Liver (tissue), 9 donors: ENCODE data around the gene MRPL55. TPM values are rescaled to one million over a fixed set of nuclear protein-coding genes. Genes with fewer than 3 reads are reported as not detected.
"Not testable (repeated sequence)": the region's sequence is repeated elsewhere in the genome, so short reads cannot be mapped to it uniquely, and the experiment has no call there.

Experiments
- DNase-seq: peaks from one replicate; pipeline ENCODE4 v3.0.0-alpha.2; 2017; ENCODE audit warnings: low spot score
- H3K27ac ChIP-seq, 2 donors: one replicate each; pipeline ENCODE4 v1.7.0; 2013; ENCODE audit warnings: inconsistent platforms in 2 of 2, low read length in 2 of 2, control low read depth in 1 of 2, low read depth in 1 of 2, mild to moderate bottlenecking in 1 of 2
- H3K27me3 ChIP-seq, 4 donors: one replicate each; pipeline versions ENCODE4 v1.6.1 to v1.7.0; 2013; ENCODE audit warnings: low read length in 3 of 4, inconsistent platforms in 1 of 4, mild to moderate bottlenecking in 1 of 4, moderate library complexity in 1 of 4; ENCODE audit not compliant: control insufficient read depth in 4 of 4, insufficient read depth in 4 of 4
- H3K36me3 ChIP-seq, 4 donors: one replicate each; pipeline versions ENCODE4 v1.6.1 to v1.7.0; 2013; ENCODE audit warnings: low read length in 3 of 4, mild to moderate bottlenecking in 3 of 4, low read depth in 1 of 4, moderate library complexity in 1 of 4; ENCODE audit not compliant: control insufficient read depth in 4 of 4, insufficient read depth in 3 of 4
- H3K4me1 ChIP-seq, 4 donors: one replicate each; pipeline versions ENCODE4 v1.6.1 to v1.7.0; 2013; ENCODE audit warnings: low read length in 3 of 4, mild to moderate bottlenecking in 3 of 4, moderate library complexity in 1 of 4; ENCODE audit not compliant: control insufficient read depth in 4 of 4, insufficient read depth in 4 of 4
- H3K4me3 ChIP-seq, 3 donors: one replicate each; pipeline versions ENCODE4 v1.6.1 to v1.7.0; 2013; ENCODE audit warnings: low read length in 3 of 3, control low read depth in 1 of 3, low read depth in 1 of 3, mild to moderate bottlenecking in 1 of 3
- H3K9ac ChIP-seq, 2 donors: one replicate each; pipeline ENCODE4 v1.7.0; 2013; ENCODE audit warnings: low read length in 2 of 2, mild to moderate bottlenecking in 2 of 2, moderate library complexity in 2 of 2, control low read depth in 1 of 2, low read depth in 1 of 2
- H3K9me3 ChIP-seq, 4 donors: one replicate each; pipeline versions ENCODE4 v1.6.1 to v1.7.0; 2013; ENCODE audit warnings: low read length in 3 of 4; ENCODE audit not compliant: control insufficient read depth in 4 of 4
- EGR1 ChIP-seq, 2 donors: IDR thresholded peaks; 2 replicates each; pipeline ENCODE4 v1.6.1; 2016 to 2018; ENCODE audit warnings: antibody characterized with exemption in 2 of 2, low read depth in 2 of 2
- FOXA1 ChIP-seq: IDR thresholded peaks from 2 replicates; pipeline ENCODE4 v1.6.1; 2016; ENCODE audit warnings: antibody characterized with exemption
- FOXA2 ChIP-seq: IDR thresholded peaks from 2 replicates; pipeline ENCODE4 v1.6.1; 2016; ENCODE audit warnings: antibody characterized with exemption
- GABPA ChIP-seq, 2 donors: IDR thresholded peaks in 1 of 2; conservative IDR thresholded peaks in 1 of 2; 2 replicates each; pipeline ENCODE4 v1.6.1; 2016; ENCODE audit warnings: antibody characterized with exemption in 2 of 2, mild to moderate bottlenecking in 1 of 2, moderate library complexity in 1 of 2
- HNF4A ChIP-seq, 2 donors: conservative IDR thresholded peaks; 2 replicates each; pipeline ENCODE4 v1.6.1; 2016; ENCODE audit warnings: antibody characterized with exemption in 2 of 2, mild to moderate bottlenecking in 2 of 2
- HNF4G ChIP-seq: IDR thresholded peaks from 2 replicates; pipeline ENCODE4 v1.6.1; 2016; ENCODE audit warnings: antibody characterized with exemption
- JUND ChIP-seq, 2 donors: IDR thresholded peaks; 2 replicates each; pipeline ENCODE4 v1.6.1; 2016; ENCODE audit warnings: antibody characterized with exemption in 2 of 2
- NR2F2 ChIP-seq: IDR thresholded peaks from 2 replicates; pipeline ENCODE4 v1.6.1; 2016; ENCODE audit warnings: antibody characterized with exemption
- RAD21 ChIP-seq, 2 donors: IDR thresholded peaks; 2 replicates each; pipeline ENCODE4 v1.6.1; 2016; ENCODE audit warnings: antibody characterized with exemption in 2 of 2, mild to moderate bottlenecking in 2 of 2
- RXRA ChIP-seq, 2 donors: IDR thresholded peaks; 2 replicates each; pipeline ENCODE4 v1.6.1; 2017 to 2018; ENCODE audit warnings: antibody characterized with exemption in 2 of 2, mild to moderate bottlenecking in 1 of 2
- SP1 ChIP-seq: IDR thresholded peaks from 2 replicates; pipeline ENCODE4 v1.6.1; 2018; ENCODE audit warnings: antibody characterized with exemption, mild to moderate bottlenecking
- TAF1 ChIP-seq: conservative IDR thresholded peaks from 2 replicates; pipeline ENCODE4 v1.6.1; 2016; ENCODE audit warnings: antibody characterized with exemption, mild to moderate bottlenecking
- YY1 ChIP-seq: IDR thresholded peaks from 2 replicates; pipeline ENCODE4 v1.6.1; 2016; ENCODE audit warnings: antibody characterized with exemption, mild to moderate bottlenecking
- WGBS: extraction: QIAGEN DNeasy Blood & Tissue Kit; methylation state at CpG from one replicate; pipeline ENCODE4 v1.1.7; 2013; 5-methylcytosine and 5-hydroxymethylcytosine counted together
- polyA plus RNA-seq, 2 donors: library from polyadenylated mRNA; stranded (reverse) in 1 of 2; unstranded in 1 of 2; fragments of 200-250 nt in 1 of 2; fragments of >200 nt in 1 of 2; fragmentation: Nextera tagmentation in 1 of 2; extraction: Ambion mirVana in 1 of 2; gene quantifications; one replicate each; pipeline versions ENCODE4 v1.2.1 to v1.2.3, GENCODE V29; 2013 to 2015
- total RNA-seq, 2 donors: library from RNA; depleted of rRNA; stranded (reverse); fragments of >200 nt; gene quantifications; one replicate each; pipeline ENCODE4 v1.2.3, GENCODE V29; 2014
- TF ChIP-seq, protein P1 (sequence below): fragments of 150-350 bp; IDR thresholded peaks from 2 replicates; pipeline ENCODE4 v1.5.1; 2017; ENCODE audit warnings: improper control_type of control experiment, low read depth, low read length; ENCODE audit not compliant: missing input control
- TF ChIP-seq, protein P2 (sequence below): IDR thresholded peaks from 2 replicates; pipeline ENCODE4 v1.6.1; 2016; ENCODE audit warnings: antibody characterized with exemption
- TF ChIP-seq, protein P3 (sequence below): IDR thresholded peaks from 2 replicates; pipeline ENCODE4 v1.6.1; 2016; ENCODE audit warnings: antibody characterized with exemption, mild to moderate bottlenecking
- TF ChIP-seq, protein P4 (sequence below): IDR thresholded peaks from 2 replicates; pipeline ENCODE4 v1.6.1; 2016; ENCODE audit warnings: antibody characterized with exemption
- TF ChIP-seq, protein P5 (sequence below): IDR thresholded peaks from 2 replicates; pipeline ENCODE4 v1.6.1; 2016; ENCODE audit warnings: antibody characterized with exemption
- donor health status: healthy.
- donor health status: healthy.
- donor health status: healthy.
- donor health status: healthy.
- donor health status: healthy.

MRPL55 gene
- total and polyA plus RNA-seq, 4 donors = 38.9 to 119 (median 62.0) TPM

DNA sequence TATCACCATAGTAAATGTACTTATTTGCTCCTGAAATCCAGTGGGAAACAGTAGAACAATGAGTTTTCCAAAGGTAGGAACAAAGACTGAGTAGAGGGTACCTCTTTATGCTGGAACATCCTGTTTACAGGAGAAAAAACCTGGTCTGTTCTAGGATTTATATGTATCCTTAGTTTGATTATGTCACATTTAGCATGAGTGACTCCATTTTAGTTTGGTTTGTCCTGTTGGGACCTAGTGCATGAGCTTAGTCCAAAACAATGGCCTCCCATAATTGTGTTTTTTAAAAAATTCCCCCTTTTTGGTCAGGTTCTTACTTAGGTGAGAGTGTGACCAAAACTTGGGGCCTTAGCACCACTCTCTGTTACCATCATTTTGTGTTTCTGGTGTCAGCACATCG lies 3.5 kb upstream of the MRPL55 start:
- Histone ChIP-seq H3K27me3 (no peaks in the 10 kb centered on the region), H3K9ac (no peak overlapping the region), H3K4me1 (peaks cover 2 to 20% (median 15%) of the 10 kb centered on the region in 4 donors), H3K36me3 (peaks cover 0 to 1% (median under 1%) of the 10 kb centered on the region in 4 donors), H3K9me3 (no peaks in the 10 kb centered on the region), H3K27ac (no peak overlapping the region), H3K4me3 (no peak overlapping the region)
- 82% methylated on average over 1 of the region's 1 CpG for WGBS
- TF ChIP-seq RXRA (IDR thresholded peaks at IDR 0.05) = no peak
- TF ChIP-seq, protein P1, sequence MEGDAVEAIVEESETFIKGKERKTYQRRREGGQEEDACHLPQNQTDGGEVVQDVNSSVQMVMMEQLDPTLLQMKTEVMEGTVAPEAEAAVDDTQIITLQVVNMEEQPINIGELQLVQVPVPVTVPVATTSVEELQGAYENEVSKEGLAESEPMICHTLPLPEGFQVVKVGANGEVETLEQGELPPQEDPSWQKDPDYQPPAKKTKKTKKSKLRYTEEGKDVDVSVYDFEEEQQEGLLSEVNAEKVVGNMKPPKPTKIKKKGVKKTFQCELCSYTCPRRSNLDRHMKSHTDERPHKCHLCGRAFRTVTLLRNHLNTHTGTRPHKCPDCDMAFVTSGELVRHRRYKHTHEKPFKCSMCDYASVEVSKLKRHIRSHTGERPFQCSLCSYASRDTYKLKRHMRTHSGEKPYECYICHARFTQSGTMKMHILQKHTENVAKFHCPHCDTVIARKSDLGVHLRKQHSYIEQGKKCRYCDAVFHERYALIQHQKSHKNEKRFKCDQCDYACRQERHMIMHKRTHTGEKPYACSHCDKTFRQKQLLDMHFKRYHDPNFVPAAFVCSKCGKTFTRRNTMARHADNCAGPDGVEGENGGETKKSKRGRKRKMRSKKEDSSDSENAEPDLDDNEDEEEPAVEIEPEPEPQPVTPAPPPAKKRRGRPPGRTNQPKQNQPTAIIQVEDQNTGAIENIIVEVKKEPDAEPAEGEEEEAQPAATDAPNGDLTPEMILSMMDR = no peak
- TF ChIP-seq JUND (IDR thresholded peaks at IDR 0.05) = no peak
- TF ChIP-seq, protein P2, sequence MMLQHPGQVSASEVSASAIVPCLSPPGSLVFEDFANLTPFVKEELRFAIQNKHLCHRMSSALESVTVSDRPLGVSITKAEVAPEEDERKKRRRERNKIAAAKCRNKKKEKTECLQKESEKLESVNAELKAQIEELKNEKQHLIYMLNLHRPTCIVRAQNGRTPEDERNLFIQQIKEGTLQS = no peak
- no peak for TF ChIP-seq RAD21 (IDR thresholded peaks at IDR 0.05)
- no peak for TF ChIP-seq FOXA1
- TF ChIP-seq NR2F2 = no peak
- no peak for TF ChIP-seq HNF4G
- no peak for TF ChIP-seq SP1
- TF ChIP-seq YY1 = no peak
- no peak for TF ChIP-seq TAF1
- no peak for TF ChIP-seq HNF4A (conservative IDR thresholded peaks at IDR 0.05)
- TF ChIP-seq, protein P3, sequence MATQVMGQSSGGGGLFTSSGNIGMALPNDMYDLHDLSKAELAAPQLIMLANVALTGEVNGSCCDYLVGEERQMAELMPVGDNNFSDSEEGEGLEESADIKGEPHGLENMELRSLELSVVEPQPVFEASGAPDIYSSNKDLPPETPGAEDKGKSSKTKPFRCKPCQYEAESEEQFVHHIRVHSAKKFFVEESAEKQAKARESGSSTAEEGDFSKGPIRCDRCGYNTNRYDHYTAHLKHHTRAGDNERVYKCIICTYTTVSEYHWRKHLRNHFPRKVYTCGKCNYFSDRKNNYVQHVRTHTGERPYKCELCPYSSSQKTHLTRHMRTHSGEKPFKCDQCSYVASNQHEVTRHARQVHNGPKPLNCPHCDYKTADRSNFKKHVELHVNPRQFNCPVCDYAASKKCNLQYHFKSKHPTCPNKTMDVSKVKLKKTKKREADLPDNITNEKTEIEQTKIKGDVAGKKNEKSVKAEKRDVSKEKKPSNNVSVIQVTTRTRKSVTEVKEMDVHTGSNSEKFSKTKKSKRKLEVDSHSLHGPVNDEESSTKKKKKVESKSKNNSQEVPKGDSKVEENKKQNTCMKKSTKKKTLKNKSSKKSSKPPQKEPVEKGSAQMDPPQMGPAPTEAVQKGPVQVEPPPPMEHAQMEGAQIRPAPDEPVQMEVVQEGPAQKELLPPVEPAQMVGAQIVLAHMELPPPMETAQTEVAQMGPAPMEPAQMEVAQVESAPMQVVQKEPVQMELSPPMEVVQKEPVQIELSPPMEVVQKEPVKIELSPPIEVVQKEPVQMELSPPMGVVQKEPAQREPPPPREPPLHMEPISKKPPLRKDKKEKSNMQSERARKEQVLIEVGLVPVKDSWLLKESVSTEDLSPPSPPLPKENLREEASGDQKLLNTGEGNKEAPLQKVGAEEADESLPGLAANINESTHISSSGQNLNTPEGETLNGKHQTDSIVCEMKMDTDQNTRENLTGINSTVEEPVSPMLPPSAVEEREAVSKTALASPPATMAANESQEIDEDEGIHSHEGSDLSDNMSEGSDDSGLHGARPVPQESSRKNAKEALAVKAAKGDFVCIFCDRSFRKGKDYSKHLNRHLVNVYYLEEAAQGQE = no peak
- no peak for DNase-seq

DNA sequence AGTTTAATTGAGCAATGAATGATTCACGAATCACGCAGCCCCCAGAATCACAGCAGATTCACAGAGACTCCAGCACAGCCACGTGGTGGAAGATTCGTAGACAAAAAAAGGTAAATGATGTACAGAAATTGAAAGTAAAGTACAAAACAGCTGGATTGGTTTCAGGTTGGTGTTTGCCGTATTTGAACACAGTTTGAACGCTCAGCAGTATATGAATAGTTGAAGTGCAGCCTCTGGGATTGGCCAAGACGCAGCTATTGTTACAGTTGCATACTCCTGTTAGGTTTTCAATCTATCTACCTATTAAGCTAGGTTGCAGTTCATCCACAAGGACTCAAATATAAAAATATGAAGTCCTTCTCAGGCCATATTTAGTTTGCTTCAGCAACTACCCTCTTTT lies 3.1 kb upstream of the MRPL55 start:
- 94% methylated on average over 7 of the region's 7 CpGs for WGBS
- no peak overlapping the region for H3K4me3 ChIP-seq
- no peak overlapping the region for H3K9ac ChIP-seq
- peaks cover 0 to 4% (median 2%) of the 10 kb centered on the region in 4 donors for H3K36me3 ChIP-seq
- DNase-seq = no peak
- peaks cover 2 to 22% (median 16%) of the 10 kb centered on the region in 4 donors for H3K4me1 ChIP-seq
- no peak overlapping the region for H3K27ac ChIP-seq
- H3K9me3 ChIP-seq = no peaks in the 10 kb centered on the region
- TF ChIP-seq SP1 (no peak), GABPA (IDR thresholded peaks at IDR 0.05 in 1 of 2, conservative IDR thresholded peaks at IDR 0.05 in 1 of 2) (no peak), JUND (IDR thresholded peaks at IDR 0.05) (no peak), EGR1 (IDR thresholded peaks at IDR 0.05; ENCODE audit: low read depth in 2 of 2) (no peak), TAF1 (no peak), FOXA2 (no peak), FOXA1 (no peak), YY1 (no peak), HNF4A (conservative IDR thresholded peaks at IDR 0.05) (no peak), HNF4G (no peak)
- TF ChIP-seq, protein P4, sequence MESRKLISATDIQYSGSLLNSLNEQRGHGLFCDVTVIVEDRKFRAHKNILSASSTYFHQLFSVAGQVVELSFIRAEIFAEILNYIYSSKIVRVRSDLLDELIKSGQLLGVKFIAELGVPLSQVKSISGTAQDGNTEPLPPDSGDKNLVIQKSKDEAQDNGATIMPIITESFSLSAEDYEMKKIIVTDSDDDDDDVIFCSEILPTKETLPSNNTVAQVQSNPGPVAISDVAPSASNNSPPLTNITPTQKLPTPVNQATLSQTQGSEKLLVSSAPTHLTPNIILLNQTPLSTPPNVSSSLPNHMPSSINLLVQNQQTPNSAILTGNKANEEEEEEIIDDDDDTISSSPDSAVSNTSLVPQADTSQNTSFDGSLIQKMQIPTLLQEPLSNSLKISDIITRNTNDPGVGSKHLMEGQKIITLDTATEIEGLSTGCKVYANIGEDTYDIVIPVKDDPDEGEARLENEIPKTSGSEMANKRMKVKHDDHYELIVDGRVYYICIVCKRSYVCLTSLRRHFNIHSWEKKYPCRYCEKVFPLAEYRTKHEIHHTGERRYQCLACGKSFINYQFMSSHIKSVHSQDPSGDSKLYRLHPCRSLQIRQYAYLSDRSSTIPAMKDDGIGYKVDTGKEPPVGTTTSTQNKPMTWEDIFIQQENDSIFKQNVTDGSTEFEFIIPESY = no peak
- TF ChIP-seq, protein P5, sequence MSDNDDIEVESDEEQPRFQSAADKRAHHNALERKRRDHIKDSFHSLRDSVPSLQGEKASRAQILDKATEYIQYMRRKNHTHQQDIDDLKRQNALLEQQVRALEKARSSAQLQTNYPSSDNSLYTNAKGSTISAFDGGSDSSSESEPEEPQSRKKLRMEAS = no peak
- no peaks in the 10 kb centered on the region for H3K27me3 ChIP-seq

DNA sequence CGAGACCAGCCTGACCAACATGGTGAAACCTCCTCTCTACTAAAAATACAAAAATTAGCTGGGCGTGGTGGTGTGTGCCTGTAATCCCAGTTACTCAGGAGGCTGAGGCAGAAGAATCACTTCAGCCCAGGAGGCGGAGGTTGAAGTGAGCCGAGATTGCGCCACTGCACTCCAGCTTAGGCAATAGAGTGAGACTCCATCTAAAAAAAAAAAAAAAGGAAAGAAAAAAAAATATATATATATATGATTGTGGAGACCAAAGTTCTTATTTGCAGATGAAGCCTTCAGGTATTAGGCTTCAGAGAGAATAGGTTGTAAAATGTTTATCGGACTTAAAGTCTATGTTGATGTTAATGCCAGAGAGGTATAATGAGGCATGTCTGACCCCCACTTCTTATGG lies 2.2 kb upstream of the MRPL55 start:
- not testable (repeated sequence) for DNase-seq, H3K27ac ChIP-seq
- WGBS = 93% methylated on average over 6 of the region's 6 CpGs

More for the DNA sequence above, 2.2 kb upstream of the MRPL55 start:
- not testable (repeated sequence) for H3K9ac ChIP-seq, H3K27me3 ChIP-seq, H3K4me3 ChIP-seq, H3K9me3 ChIP-seq
- Histone ChIP-seq H3K36me3 (peaks cover 0 to 11% (median 6%) of the 10 kb centered on the region in 4 donors), H3K4me1 (peaks cover 2 to 22% (median 16%) of the 10 kb centered on the region in 4 donors)
